OCI-LY3 (cell line): ENCODE measurements around the gene CCDC154.

ENCODE experiments used
- CTCF ChIP-seq: fragments of 200-600, 300-600 bp; sonication (generic); IDR thresholded peaks from 2 replicates; pipeline ENCODE4 v1.5.1; 2014; ENCODE audit warnings: antibody characterized with exemption, low read length, low read depth
- EZH2phosphoT487 ChIP-seq: fragments of 200-600 bp; shearing (Covaris generic); IDR thresholded peaks from 2 replicates; pipeline ENCODE4 v1.6.1; 2018; ENCODE audit warnings: antibody characterized with exemption, mixed run types, low read depth

- no peak for TF ChIP-seq CTCF
- TF ChIP-seq EZH2phosphoT487 = no peak
These were observed 54.6 kb downstream of the CCDC154 start for GRCh38 chr16:1389762-1390161.
